Suppressor macrophage treated with lipopolysaccharide for 4 hours (primary cell): ENCODE results near the gene MAN1C1.
A peak's percentile ranks its signal among the peaks of the same experiment; 100 is the strongest.
"Not testable (repeated sequence)": the region's sequence is repeated elsewhere in the genome, so short reads cannot be mapped to it uniquely, and the experiment has no call there.

ENCODE experiments used
- DNase-seq: peaks from one replicate; pipeline ENCODE4 v3.0.0-alpha.2; 2020

Gene MAN1C1

DNA sequence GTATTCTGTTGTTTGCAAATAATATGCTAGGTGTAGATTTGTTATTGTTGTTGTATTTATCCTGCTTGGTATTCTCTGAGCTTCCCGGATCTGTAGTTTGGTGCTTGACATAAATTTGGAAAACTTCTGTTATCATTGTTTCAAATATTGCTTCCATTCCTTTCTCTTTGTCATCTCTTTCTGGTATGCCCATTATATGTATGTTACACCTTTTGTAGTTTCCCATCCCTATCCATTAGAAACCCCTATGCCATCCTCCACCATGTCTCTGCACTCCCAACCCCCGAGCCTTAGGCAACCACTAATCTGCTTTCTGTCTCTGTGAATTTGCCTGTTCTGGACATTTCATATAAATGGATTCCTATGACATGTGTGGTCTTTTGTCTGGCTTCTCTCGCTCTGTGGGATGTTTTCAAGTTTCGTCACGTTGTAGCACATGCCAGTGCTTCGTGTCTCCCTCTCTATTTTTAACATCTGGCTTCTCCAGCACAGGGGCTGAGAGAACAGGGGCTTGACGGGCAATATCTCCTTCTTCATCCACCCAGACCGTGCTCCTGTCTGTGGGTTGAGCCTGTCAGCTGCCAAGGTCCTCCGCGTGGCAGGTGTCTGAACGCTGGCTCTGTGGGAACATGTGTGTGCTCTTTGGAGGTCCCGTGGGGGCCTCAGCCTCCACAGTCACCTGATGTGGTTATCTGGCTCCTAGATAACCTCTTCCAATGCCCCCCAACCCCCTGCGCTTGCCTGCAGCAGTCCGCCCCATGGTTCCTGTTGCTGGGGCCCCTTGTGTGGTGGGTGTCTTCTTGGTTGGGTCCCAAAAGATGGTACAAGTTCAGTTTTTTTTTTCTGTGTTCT is 32.8 kb upstream of the MAN1C1 start:
- no peak for DNase-seq

DNA sequence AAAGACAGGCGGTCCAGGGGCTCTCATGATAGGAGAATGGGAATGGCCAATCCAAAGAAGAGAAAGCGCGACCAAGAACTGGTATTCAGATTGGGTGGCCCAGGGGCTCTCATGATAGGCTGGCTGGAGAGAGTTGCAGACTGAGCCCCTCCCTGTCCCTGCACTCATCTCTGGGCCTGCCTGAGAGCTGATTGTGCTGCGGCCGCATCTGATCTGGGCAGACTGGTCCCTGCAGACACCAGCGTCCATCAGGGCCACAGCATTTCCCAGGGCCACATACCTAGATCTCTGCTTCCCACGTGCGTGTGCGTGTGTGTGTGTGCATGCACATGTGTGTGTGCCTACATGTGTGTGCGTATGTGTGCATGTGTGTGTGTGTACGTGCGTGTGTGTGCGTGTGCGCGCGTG is 30.4 kb upstream of the MAN1C1 start:
- no peak for DNase-seq

DNA sequence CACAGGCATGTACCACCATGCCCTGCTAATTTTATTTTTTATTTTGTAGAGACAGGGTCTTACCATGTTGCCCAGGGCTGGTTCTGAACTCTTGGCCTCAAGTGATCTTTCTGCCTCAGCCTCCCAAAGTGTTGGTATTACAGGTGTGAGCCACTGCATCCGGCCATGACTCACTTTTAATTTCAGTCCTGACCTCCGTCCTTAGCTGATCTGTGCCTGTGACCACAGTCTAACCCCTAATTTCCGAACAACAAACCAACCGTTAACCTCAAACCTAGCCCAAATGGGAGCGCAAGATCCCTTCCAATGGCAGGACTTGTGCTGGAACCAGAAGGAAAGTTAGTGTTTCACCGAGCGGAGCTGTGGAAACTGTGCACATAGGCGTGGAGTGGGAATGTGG is 29.3 kb upstream of the MAN1C1 start:
- DNase-seq, result no peak

DNA sequence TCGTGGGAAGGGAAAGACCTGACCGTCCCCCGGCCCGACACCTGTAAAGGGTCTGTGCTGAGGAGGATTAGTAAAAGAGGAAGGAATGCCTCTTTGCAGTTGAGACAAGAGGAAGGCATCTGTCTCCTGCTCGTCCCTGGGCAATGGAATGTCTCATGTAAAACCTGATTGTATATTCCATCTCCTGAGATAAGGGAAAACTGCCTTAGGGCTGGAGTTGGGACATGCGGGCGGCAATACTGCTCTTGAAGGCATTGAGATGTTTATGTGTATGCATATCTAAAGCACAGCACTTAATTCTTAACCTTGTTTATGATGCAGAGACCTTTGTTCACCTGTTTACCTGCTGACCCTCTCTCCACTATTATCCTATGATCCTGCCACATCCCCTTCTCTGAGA is 28.4 kb upstream of the MAN1C1 start:
- DNase-seq, result not testable (repeated sequence)

DNA sequence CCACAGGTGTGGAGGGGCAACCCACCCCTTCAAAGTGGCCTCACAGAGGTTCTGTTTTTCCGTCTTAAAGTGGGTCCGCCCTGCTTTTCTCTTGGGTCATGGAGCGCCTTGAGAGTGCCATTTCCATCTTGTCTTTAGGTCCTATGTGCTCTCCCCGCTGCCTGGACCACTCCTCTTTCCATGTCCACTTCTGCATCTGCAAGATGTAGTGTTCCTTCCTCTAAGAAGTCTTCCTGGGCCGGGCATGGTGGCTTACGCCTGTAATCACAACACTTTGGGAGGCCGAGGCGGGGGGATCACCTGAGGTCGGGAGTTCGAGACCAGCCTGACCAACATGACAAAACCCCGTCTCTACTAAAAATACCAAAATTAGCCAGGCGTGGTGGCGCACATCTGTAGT is 27.8 kb upstream of the MAN1C1 start:
- DNase-seq, result not testable (repeated sequence)

DNA sequence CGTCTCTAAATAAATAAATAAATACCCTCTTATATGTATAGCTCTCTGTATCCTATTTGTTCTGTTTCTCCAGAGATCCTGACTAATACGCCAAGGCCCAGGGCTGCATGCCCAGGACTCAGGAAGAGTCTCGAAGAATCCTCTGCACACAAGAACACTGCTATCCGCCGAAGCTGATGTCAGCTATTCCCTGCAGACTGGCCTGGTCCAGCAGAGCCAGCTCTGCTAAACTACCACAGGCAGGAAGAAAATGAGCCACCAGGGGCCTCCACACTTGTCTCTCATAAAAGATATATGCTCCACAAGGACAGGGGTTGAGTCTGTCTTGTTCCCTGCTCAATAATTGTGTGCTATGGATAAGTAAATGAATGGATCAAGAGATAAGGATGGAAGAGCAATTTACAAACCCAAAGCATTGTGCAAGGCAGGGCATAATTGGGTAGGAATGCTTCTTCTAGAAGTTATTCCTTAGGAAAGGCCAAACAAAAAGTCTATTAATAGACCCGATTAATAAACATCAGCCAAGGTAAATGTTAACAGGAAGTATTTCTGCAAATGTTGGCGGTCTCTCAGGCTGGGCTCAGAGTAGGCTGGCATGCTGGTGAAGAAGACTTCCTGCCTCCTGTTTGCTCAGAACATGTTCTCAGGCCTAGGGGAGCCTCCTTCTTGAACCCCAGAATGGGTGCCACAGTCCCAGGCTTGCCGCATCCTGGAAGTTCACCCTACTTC is 26.3 kb upstream of the MAN1C1 start:
- DNase-seq, result no peak

DNA sequence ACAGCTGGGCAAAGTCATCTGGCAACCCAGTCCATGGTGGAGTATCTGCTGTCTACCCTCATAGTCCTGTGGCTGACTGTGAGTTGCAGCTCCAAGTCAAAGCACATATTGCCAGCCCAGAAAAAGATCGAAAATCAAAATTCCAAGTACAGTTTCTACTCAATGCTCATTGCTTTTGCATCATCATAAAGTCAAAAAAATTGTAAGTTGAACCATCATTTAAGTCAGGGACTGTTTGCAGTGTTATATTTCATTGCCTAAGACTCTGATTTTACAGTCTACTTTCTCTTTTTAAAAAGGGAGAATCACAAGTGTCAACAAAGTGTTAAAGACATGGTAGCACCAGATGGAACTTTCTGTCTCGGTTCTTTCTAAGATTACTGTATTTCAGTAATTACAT is 22.7 kb upstream of the MAN1C1 start:
- no peak for DNase-seq

DNA sequence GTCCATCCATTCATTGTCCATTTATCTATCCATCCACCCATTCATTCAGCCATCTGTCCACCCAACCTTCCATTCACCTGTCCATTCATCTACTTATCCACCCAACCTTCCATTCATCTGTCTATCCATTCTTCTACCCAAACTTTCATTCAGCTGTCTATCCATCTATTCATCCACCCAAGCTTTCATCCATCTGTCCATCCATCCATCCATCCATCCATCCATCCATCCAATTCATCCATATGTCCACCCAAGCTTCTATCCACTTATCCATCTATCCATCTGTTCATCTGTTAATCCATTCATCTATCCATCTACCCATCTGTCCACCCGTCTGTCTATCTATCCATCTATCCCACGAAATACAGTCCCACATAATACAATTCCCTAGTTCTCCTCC is 21.6 kb upstream of the MAN1C1 start:
- no peak for DNase-seq

DNA sequence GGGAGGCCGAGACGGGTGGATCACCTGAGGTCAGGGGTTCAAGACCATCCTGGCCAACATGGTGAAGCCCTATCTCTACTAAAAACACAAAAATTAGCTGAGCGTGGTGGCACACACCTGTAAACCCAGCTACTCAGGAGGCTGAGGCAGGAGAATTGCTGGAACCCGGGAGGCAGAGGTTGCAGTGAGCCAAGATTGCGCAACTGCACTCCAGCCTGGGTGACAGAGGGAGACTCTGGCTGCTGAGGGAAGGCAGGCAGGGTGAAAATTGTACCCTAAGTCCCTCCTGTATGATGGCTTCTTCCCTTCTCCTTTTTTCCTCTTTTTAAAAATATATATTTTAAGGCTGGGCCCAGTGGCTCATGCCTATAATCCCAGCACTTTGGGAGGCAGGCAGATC is 19.9 kb upstream of the MAN1C1 start:
- not testable (repeated sequence) for DNase-seq

DNA sequence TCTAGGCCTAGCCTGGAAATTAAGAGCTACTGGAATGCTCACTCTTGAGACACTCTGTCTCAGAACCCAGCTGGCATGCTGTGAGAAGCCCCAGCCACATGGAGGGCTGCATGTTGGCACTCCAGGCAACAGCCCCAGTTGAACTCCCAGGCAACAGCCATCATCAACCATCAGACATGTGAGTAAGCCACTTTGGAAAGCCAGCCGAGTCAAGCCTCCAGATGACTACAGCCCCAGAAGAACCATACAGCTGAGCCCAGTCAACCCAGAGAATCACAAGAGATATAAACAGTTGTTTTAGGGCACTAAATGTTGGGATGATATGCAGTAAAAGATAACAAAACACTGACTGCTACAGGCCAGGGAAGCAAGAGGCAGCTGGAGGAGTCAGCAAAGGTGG is 17.7 kb upstream of the MAN1C1 start:
- no peak for DNase-seq

DNA sequence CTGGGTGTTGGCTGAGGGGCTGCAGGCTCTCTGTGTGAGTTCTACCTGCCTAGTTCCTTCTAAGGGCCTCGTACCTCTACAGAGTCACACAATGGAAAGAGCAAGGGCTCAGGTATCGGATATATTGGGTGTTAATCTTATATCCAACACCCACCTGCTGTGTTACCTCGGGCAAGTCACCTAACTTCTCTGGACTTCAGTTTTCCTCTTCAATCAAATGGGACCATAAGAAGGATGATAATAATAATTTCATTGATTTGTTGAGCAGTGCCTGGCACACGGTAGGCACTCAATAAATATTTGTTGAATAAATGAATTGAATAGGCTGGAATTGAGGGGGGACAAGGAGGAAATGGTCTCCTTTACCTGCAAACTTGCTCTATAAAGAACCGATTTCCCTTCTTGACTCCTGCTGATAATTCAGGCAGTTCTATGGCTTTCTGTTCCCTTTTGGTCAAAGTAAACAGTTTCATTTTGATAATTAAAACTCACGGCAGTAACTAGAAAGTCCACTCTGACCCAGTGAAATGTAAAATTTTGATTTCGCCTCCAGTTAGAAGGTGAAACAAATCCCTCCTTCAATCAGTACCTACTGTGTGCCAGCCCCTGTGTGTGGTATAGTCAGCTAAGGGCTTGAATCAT is 16.5 kb upstream of the MAN1C1 start:
- no peak for DNase-seq

DNA sequence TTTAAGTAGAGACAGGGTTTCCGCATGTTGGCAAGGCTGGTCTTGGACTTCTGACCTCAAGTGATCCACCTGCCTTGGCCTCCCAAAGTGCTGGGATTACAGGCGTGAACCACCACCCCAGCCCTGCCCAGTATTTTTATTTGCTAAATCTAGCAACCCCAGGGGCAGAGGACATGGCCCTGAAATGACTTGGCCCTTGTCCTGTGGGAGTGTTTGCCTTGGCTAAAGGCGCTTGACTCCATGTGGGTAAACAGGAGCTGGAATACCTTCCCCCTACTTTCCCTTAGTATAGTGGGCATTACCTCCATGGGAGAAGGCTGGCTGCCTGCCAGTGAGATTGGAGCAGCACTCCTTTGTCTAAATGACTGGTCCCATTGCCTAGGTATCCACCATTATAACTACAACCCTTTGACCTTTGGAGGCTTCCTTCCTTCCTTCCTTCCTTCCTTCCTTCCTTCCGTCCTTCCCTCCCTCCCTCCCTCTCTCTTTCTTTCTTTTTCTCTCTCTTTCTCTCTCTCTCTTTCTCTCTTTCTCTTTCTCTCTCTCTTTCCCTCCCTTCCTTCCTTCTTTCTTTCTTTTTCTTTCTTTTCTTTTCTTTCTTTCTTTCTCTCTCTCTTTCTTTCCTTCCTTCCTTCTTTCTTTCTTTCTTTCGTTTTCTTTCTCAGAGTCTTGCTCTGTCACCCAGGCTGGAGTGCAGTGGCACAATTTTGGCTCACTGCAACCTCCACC is 15.5 kb upstream of the MAN1C1 start:
- DNase-seq, result not testable (repeated sequence)

DNA sequence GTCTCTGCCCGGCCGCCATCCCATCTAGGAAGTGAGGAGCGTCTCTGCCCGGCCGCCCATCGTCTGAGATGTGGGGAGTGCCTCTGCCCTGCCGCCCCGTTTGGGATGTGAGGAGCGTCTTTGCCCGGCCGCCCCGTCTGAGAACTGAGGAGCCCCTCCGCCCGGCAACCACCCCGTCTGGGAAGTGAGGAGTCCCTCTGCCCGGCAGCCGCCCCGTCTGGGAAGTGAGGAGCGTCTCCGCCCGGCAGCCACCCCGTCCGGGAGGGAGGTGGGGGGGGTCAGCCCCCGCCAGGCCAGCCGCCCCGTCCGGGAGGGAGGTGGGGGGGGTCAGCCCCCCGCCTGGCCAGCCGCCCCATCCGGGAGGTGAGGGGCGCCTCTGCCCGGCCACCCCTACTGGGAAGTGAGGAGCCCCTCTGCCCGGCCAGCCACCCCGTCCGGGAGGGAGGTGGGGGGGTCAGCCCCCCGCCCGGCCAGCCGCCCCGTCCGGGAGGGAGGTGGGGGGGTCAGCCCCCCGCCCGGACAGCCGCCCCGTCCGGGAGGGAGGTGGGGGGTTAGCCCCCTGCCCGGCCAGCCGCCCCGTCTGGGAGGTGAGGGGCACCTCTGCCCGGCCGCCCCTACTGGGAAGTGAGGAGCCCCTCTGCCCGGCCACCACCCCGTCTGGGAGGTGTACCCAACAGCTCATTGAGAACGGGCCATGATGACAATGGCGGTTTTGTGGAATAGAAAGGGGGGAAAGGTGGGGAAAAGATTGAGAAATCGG is 12.6 kb upstream of the MAN1C1 start:
- DNase-seq, result not testable (repeated sequence)

DNA sequence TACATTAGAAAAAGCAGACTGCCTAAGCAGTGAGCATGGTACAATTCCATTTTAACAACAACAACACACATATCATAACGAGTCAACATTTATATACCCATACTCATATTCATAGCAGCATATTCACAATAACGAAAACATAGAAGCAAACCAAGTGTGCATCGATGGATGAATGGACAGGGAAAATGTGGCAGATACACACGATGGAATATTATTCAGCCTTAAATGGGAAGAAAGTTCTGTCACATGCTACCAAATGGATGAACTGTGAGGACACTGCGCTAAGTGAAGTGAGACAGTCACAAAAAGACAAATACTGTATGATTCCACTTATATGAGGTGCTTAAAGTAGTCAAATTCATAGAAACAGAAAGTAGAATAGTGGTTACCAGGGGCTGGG is 9.5 kb upstream of the MAN1C1 start:
- DNase-seq, result no peak

DNA sequence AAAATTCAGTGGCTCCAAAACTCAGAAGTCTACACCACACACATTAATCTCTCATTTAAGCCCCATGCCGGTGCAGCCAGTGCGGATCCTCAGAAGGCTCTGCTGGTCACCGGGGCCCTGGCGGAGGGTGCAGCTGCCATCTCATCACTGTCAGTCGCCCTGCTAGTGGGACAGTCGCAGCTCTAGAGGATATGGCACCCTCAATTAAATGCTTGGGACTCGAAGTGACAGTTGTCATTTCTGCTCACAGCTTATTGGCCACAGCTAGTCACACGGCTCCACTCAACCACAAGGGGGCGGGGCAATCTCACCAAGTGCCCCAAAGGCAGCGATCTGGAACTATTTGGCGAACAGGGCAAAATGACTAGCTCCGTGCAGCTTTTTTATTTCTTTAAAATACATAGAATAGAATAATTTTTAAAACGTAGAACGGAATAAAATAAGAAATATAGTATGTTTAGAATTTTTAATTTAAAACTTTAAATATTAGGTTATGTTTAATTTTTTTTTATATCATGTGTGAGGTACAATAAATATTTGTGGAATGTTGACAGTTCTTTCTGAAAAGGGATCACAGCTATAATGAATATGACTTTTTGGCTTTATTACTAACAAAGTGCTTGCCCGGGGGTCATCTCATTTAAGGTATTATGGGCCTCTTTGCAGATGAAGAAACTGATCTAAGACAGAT is 8.0 kb upstream of the MAN1C1 start:
- peak; percentile 90 for DNase-seq

DNA sequence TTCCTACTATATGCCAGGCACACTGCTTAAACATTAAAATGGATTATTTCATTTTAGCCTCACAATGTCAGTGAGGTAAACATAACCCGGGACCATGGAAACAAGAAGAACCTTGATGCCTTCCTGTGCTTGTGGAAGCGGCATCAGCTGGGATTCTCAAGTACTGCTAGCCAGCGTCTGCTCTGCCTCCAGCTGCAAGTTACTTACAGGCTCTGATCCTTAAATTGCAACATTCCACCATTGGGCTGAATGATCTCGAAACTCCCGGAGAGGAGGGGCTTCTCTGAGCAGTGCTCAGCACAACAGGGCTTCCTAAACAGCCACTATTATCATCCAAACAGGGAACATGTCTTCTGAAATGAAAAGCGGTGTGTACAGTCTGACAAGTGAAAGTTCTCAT is 6.7 kb upstream of the MAN1C1 start:
- DNase-seq, result peak; percentile 25

DNA sequence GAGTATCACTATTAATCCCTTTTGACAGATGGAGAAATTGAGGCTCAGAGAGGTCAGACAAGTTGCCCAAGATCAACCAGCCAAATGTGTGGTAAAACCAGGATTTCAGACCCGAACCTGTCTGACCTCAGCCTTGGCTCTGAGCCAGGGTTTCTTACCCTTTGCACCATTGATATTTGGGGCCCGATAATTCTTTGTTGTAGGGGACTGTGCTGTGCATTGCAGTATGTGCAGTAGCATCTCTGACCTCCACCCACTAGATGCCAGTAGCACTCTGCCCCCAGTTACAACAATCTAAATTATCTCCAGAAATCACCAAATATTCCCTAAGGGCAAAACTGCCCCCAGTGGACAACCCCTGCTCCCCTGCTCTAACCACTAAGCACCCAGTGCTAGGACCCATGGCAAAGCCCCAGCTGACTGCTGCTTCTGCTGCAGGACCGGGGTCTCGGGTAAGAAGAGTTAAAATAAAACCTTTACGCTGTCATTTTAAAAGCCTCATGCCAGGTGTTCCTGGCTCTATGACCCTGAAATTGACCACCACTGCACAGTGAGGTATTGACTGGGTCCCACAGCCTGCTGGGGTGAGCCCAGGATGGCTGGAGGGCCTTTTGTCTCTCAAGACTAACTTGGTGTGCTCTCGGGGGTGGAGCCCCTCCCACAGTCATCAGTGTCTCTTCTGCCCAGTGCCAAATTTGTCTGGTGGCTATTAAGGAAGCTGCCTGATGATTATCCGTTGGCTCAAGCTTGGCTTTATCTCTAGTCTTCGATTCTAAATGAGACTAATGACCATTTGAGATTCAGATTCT is 5.6 kb upstream of the MAN1C1 start:
- no peak for DNase-seq

DNA sequence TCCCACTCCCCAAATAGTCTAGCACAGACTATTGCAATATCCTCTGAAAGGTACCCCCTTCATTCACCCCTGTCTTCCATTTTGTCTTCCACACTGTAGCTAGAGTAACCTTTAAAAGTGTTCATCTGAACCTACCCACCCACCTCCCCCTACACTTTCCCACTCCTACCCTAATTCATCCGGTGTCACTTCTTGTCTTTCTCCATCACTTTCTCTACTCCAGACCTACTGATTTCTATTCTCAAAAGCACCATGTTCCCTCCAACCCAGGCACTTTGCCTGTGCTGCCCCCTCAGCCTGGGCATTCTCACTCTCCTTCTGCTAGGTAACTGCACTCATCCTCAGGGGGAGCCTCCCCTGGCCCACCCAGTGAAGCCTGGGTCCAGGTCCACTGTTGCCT is 4.7 kb upstream of the MAN1C1 start:
- DNase-seq, result no peak

DNA sequence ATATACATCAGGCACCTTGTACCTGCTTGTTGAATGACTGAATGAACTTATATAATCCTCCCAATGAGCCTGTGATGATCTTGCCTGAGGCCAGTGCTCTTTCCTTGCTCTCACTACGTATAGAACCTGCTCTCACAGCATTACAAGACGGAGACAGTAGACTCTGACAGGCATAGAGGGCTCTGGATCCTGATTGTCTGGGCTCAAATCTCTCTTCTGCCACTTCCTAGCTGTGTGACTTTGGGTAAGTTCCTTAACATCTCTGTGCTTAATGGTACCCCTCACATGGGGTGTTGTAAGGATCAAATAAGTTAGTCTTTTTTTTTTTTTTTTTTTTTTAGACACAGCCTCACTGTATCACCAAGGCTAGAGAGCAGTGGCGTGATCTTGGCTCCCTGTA is 4.2 kb upstream of the MAN1C1 start:
- DNase-seq, result no peak

DNA sequence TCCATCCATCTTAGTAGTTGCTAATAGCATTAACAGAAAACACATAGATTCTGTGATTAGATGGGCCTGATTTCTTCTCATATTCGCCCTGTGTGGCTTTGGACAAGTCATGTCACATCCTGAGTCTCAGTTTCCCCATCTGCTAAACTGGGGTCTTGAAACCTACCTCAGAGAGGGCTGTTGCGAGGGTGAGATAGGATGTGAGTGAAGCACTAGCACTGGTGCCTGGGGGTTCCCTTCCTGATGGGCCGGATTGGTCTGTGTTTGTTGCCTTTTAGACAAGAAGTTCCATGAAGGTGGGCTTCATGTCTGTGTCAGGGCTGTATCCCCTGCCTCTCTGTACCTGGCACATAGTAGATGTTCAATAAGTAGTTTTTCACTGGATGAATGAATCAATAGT is 3.5 kb upstream of the MAN1C1 start:
- DNase-seq, result no peak
